Measurements from ENCODE around the gene CYB561D1.

The CYB561D1 gene

DNA sequence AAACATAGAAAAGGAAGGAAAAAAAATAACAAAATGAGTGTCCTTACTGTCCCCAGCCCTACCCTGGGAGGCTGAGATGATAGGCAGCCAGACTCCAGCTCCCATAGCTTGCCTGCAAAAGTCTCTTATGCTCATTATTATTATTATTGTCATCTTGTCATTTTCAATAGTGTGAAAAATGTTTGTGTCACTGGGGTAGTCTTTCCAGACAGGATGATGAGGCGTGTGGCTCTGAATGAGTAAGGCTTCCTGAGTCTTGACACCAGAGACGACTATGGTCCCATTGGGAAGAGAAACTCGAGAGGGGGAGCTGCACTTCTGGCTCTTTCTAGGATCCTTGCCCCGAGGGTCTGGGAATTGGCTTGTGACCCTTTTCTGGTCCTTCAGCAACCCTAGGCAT, 1.1 kb upstream of the CYB561D1 start:
- Histone ChIP-seq H3K4me3 (replicated peaks; ENCODE audit: low read depth, low read length) (no peak overlapping the region), H3K27me3 (replicated peaks; ENCODE audit: control insufficient read depth, insufficient read depth, low read length) (no peaks in the 10 kb centered on the region), H3K36me3 (ENCODE audit: control insufficient read depth, insufficient read depth, low read length) (peaks cover 23% of the 10 kb centered on the region)
- no peak for DNase-seq (ENCODE audit: extremely low read depth, insufficient read length)
- TF ChIP-seq, protein P1, sequence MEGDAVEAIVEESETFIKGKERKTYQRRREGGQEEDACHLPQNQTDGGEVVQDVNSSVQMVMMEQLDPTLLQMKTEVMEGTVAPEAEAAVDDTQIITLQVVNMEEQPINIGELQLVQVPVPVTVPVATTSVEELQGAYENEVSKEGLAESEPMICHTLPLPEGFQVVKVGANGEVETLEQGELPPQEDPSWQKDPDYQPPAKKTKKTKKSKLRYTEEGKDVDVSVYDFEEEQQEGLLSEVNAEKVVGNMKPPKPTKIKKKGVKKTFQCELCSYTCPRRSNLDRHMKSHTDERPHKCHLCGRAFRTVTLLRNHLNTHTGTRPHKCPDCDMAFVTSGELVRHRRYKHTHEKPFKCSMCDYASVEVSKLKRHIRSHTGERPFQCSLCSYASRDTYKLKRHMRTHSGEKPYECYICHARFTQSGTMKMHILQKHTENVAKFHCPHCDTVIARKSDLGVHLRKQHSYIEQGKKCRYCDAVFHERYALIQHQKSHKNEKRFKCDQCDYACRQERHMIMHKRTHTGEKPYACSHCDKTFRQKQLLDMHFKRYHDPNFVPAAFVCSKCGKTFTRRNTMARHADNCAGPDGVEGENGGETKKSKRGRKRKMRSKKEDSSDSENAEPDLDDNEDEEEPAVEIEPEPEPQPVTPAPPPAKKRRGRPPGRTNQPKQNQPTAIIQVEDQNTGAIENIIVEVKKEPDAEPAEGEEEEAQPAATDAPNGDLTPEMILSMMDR (IDR thresholded peaks at IDR 0.05; ENCODE audit: insufficient read depth, low read length, poor library complexity, severe bottlenecking): no peak

DNA sequence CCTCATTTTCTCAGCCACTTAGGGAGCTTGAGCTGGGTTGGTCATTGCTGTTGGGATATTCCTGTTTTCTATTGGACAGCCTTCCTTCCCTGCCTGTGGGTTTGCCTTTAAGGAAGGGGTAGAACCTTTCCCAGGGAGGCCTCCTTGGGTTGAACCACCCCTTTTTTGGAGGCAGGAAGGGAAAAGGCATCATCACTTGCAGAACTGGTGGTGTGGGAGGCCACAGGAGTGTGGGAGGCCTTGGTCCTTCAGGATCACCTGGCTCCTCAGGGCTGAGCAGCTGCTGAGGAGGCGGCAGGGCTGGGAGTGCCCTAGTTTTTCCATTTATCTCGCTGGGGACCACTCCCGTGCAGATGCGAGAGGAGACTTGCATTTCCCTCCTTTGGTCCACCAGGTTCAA, 667 bp upstream of the CYB561D1 start:
- TF ChIP-seq, protein P1 (IDR thresholded peaks at IDR 0.05; ENCODE audit: insufficient read depth, low read length, poor library complexity, severe bottlenecking): no peak
- Histone ChIP-seq H3K27me3 (replicated peaks; ENCODE audit: control insufficient read depth, insufficient read depth, low read length) (no peaks in the 10 kb centered on the region), H3K36me3 (ENCODE audit: control insufficient read depth, insufficient read depth, low read length) (peaks cover 22% of the 10 kb centered on the region), H3K4me3 (replicated peaks; ENCODE audit: low read depth, low read length) (no peak overlapping the region)
- no peak for DNase-seq (ENCODE audit: extremely low read depth, insufficient read length)

DNA sequence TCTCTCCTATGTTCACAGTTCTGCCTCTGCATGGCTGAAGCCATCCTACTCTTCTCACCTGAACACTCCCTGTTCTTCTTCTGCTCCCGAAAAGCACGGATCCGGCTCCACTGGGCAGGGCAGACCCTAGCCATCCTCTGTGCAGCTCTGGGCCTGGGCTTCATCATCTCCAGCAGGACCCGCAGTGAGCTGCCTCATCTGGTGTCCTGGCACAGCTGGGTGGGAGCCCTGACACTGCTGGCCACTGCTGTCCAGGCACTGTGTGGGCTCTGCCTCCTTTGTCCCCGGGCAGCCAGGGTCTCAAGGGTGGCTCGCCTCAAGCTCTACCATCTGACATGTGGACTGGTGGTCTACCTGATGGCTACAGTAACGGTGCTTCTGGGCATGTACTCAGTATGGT, 1.8 kb downstream of the CYB561D1 start:
- Histone ChIP-seq H3K4me3 (replicated peaks; ENCODE audit: low read depth, low read length) (no peak overlapping the region), H3K36me3 (ENCODE audit: control insufficient read depth, insufficient read depth, low read length) (peaks cover 24% of the 10 kb centered on the region), H3K27me3 (replicated peaks; ENCODE audit: control insufficient read depth, insufficient read depth, low read length) (no peaks in the 10 kb centered on the region)
- TF ChIP-seq, protein P1 (IDR thresholded peaks at IDR 0.05; ENCODE audit: insufficient read depth, low read length, poor library complexity, severe bottlenecking): no peak
- no peak for DNase-seq (ENCODE audit: extremely low read depth, insufficient read length)

DNA sequence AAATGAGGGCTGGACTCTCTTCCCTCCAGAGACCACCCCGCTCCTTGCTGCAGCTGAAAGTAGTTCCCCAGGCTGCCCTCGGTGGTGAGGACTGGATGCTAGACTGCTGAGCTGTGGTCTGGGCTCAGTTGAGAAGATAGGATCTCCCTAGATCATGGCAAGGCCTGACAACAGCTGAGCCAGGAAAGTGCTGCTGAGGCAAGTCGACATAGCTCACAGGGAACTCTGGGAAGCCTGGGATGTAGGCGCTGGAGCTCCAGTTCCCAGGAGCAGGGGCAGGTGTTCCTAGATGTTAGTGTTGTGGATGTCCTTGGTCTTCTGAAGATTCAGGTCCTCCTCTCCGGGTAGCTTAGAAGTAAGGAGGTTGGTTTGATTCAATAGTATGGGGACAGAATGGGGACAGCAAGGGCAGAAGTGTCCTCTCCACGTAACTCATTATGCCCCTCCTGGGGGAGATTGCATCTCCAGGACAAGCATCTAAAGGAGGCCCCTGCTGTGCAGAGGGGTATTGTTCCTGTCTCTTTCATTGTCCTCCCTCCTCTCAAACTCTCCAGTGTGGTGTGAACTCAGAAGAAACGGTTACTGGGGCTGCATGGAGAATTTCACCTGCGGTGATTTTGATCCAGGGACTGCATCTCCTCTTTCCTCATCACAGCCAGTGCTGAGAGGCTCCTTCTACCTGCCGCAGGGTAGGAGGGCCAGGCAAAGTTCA, 3.7 kb downstream of the CYB561D1 start:
- H3K4me3 ChIP-seq (replicated peaks; ENCODE audit: low read depth, low read length): no peak overlapping the region
- H3K36me3 ChIP-seq (ENCODE audit: control insufficient read depth, insufficient read depth, low read length): peaks cover 21% of the 10 kb centered on the region
- H3K27me3 ChIP-seq (replicated peaks; ENCODE audit: control insufficient read depth, insufficient read depth, low read length): no peaks in the 10 kb centered on the region
- TF ChIP-seq, protein P1 (IDR thresholded peaks at IDR 0.05; ENCODE audit: insufficient read depth, low read length, poor library complexity, severe bottlenecking): no peak
- no peak for DNase-seq (ENCODE audit: extremely low read depth, insufficient read length)

DNA sequence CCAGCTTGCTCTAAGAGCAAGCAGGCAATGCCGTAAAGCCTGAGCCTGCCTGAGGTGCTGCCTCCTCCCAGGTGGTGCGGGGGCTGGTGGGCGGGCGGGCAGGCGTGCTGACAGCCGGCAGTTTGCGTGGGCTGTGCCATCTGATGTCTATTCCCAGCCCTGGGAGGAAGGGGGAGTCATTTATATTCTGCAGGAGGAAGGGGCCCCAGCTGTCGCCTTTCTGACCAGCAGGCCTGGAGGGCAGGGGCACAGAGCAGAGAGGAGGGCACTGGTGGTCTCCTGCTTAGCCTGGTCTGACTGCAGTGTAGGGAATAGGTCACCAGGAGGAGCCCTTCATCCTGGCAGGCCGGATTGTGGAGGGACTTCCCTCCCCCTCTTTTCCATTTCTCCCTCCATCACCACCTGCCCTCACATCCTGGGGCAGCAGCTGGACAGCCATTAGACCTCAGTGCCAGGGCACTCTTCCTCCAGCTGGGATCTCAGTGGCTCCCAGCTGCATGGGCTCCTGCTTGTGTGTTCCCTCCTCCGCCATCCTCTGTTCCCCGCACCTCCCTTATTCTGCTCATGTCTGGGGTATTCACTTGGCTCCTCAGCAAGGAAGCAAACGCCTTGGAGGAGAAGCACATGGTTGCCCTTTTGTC, 4.4 kb downstream of the CYB561D1 start:
- no peak overlapping the region for H3K4me3 ChIP-seq (replicated peaks; ENCODE audit: low read depth, low read length)
- H3K36me3 ChIP-seq (ENCODE audit: control insufficient read depth, insufficient read depth, low read length): peaks cover 21% of the 10 kb centered on the region
- DNase-seq (ENCODE audit: extremely low read depth, insufficient read length): no peak
- H3K27me3 ChIP-seq (replicated peaks; ENCODE audit: control insufficient read depth, insufficient read depth, low read length): no peaks in the 10 kb centered on the region
- TF ChIP-seq, protein P1 (IDR thresholded peaks at IDR 0.05; ENCODE audit: insufficient read depth, low read length, poor library complexity, severe bottlenecking): peak; percentile 60
